ENCODE data around the gene MUS81.

- TF ChIP-seq USF2 (CRISPR knock-in tag; IDR thresholded peaks at IDR 0.05) = no peak
- TF ChIP-seq ATF3 (IDR thresholded peaks at IDR 0.05) = no peak
- TF ChIP-seq ATF3 (CRISPR knock-in tag; conservative IDR thresholded peaks at IDR 0.05) = no peak
- no peak for TF ChIP-seq YY1 (IDR thresholded peaks at IDR 0.05; ENCODE audit: borderline replicate concordance in 1 of 3, control insufficient read depth in 1 of 3, extremely low read depth in 1 of 3, insufficient read depth in 3 of 3, insufficient read length in 1 of 3, insufficient replicate concordance in 2 of 3, low read depth in 1 of 3, low read length in 2 of 3)
- TF ChIP-seq, protein P1, sequence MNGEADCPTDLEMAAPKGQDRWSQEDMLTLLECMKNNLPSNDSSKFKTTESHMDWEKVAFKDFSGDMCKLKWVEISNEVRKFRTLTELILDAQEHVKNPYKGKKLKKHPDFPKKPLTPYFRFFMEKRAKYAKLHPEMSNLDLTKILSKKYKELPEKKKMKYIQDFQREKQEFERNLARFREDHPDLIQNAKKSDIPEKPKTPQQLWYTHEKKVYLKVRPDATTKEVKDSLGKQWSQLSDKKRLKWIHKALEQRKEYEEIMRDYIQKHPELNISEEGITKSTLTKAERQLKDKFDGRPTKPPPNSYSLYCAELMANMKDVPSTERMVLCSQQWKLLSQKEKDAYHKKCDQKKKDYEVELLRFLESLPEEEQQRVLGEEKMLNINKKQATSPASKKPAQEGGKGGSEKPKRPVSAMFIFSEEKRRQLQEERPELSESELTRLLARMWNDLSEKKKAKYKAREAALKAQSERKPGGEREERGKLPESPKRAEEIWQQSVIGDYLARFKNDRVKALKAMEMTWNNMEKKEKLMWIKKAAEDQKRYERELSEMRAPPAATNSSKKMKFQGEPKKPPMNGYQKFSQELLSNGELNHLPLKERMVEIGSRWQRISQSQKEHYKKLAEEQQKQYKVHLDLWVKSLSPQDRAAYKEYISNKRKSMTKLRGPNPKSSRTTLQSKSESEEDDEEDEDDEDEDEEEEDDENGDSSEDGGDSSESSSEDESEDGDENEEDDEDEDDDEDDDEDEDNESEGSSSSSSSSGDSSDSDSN (IDR thresholded peaks at IDR 0.05; ENCODE audit: borderline replicate concordance in 1 of 2, low read depth in 2 of 2, low read length in 2 of 2) = no peak
- TF ChIP-seq ARID2 (IDR thresholded peaks at IDR 0.05) = no peak
- no peak for TF ChIP-seq RAD21 (CRISPR knock-in tag; conservative IDR thresholded peaks at IDR 0.05 in 1 of 2, IDR thresholded peaks at IDR 0.05 in 1 of 2)
- TF ChIP-seq, protein P2, sequence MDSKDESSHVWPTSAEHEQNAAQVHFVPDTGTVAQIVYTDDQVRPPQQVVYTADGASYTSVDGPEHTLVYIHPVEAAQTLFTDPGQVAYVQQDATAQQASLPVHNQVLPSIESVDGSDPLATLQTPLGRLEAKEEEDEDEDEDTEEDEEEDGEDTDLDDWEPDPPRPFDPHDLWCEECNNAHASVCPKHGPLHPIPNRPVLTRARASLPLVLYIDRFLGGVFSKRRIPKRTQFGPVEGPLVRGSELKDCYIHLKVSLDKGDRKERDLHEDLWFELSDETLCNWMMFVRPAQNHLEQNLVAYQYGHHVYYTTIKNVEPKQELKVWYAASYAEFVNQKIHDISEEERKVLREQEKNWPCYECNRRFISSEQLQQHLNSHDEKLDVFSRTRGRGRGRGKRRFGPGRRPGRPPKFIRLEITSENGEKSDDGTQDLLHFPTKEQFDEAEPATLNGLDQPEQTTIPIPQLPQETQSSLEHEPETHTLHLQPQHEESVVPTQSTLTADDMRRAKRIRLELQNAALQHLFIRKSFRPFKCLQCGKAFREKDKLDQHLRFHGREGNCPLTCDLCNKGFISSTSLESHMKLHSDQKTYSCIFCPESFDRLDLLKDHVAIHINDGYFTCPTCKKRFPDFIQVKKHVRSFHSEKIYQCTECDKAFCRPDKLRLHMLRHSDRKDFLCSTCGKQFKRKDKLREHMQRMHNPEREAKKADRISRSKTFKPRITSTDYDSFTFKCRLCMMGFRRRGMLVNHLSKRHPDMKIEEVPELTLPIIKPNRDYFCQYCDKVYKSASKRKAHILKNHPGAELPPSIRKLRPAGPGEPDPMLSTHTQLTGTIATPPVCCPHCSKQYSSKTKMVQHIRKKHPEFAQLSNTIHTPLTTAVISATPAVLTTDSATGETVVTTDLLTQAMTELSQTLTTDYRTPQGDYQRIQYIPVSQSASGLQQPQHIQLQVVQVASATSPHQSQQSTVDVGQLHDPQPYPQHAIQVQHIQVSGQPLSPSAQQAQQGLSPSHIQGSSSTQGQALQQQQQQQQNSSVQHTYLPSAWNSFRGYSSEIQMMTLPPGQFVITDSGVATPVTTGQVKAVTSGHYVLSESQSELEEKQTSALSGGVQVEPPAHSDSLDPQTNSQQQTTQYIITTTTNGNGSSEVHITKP (IDR thresholded peaks at IDR 0.05; ENCODE audit: partially characterized antibody) = no peak
- TF ChIP-seq EHMT2 (IDR thresholded peaks at IDR 0.05) = no peak
- TF ChIP-seq KLF13 (tag; IDR thresholded peaks at IDR 0.05; ENCODE audit: borderline replicate concordance, low read depth) = no peak
- no peak for TF ChIP-seq CREM (IDR thresholded peaks at IDR 0.05; ENCODE audit: low read depth)
- TF ChIP-seq JUND (IDR thresholded peaks at IDR 0.05; ENCODE audit: borderline replicate concordance, low read depth, low read length) = no peak
- TF ChIP-seq JUND (tag; IDR thresholded peaks at IDR 0.05; ENCODE audit: borderline replicate concordance, low read depth, low read length) = no peak
- no peak for TF ChIP-seq KDM5B (IDR thresholded peaks at IDR 0.05; ENCODE audit: insufficient replicate concordance, low read depth, low read length)
- TF ChIP-seq CHD2 (IDR thresholded peaks at IDR 0.05; ENCODE audit: low read depth, low read length) = no peak
- no peak for TF ChIP-seq HDAC2 (IDR thresholded peaks at IDR 0.05)
Measured at GRCh38 chr11:65912845-65913244, 52.6 kb downstream of the MUS81 start.
